SK-N-SH treated with all-trans-retinoic acid at 6 μM for 48 hours (cell line): Measurements from ENCODE around the gene SPATA20.

Experiments used
- ATAC-seq: fragments of 200-7000 bp; cut with Tn5 transposase; 3 replicates; pipeline ENCODE4 v1.9.1; 2020; ENCODE audit warnings: mild to moderate bottlenecking, moderate library complexity
- ARNTL ChIP-seq: fragments of 450-650 bp; formaldehyde crosslinking; IDR thresholded peaks from 2 replicates; pipeline ENCODE4 v1.5.0; 2020; ENCODE audit warnings: low read depth, mild to moderate bottlenecking, moderate library complexity, borderline replicate concordance
- BACH2 ChIP-seq: fragments of 250-450 bp; sonication (Bioruptor Pico); IDR thresholded peaks from 2 replicates; pipeline ENCODE4 v1.9.0; 2021; ENCODE audit warnings: mild to moderate bottlenecking, borderline replicate concordance
- CSDC2 ChIP-seq: fragments of 250-450 bp; sonication (Bioruptor Pico); IDR thresholded peaks from 2 replicates; pipeline ENCODE4 v1.5.0; 2020; ENCODE audit warnings: mild to moderate bottlenecking, moderate library complexity
- CSRNP3 ChIP-seq: fragments of 250-450 bp; sonication (Bioruptor Pico); IDR thresholded peaks from 2 replicates; pipeline ENCODE4 v1.5.1; 2021; ENCODE audit warnings: mild to moderate bottlenecking, moderate library complexity
- ESRRG ChIP-seq: fragments of 250-450 bp; sonication (Bioruptor Pico); IDR thresholded peaks from 2 replicates; pipeline ENCODE4 v1.6.1; 2021; ENCODE audit warnings: mild to moderate bottlenecking
- GLIS3 ChIP-seq: fragments of 250-450 bp; sonication (Bioruptor Pico); IDR thresholded peaks from 2 replicates; pipeline ENCODE4 v1.5.0; 2020; ENCODE audit warnings: mild to moderate bottlenecking, moderate library complexity
- PATZ1 ChIP-seq: fragments of 250-450 bp; sonication (Bioruptor Pico); IDR thresholded peaks from 2 replicates; pipeline ENCODE4 v1.8.0; 2020; ENCODE audit warnings: mild to moderate bottlenecking, moderate library complexity, borderline replicate concordance
- POU6F1 ChIP-seq: fragments of 250-450 bp; sonication (Bioruptor Pico); IDR thresholded peaks from 2 replicates; pipeline ENCODE4 v1.8.0; 2021; ENCODE audit warnings: low read depth, mild to moderate bottlenecking, moderate library complexity, borderline replicate concordance
- PPARA ChIP-seq: fragments of 250-450 bp; sonication (Bioruptor Pico); IDR thresholded peaks from 2 replicates; pipeline ENCODE4 v1.5.0; 2020; ENCODE audit warnings: mild to moderate bottlenecking, borderline replicate concordance
- RARB ChIP-seq: fragments of 250-450 bp; sonication (Bioruptor Pico); IDR thresholded peaks from 2 replicates; pipeline ENCODE4 v1.8.0; 2021; ENCODE audit warnings: mild to moderate bottlenecking, moderate library complexity
- SNAI2 ChIP-seq: fragments of 250-450 bp; sonication (Bioruptor Pico); IDR thresholded peaks from 2 replicates; pipeline ENCODE4 v1.5.0; 2020; ENCODE audit warnings: mild to moderate bottlenecking, moderate library complexity
- TCF4 ChIP-seq: fragments of 250-450 bp; sonication (Bioruptor Pico); IDR thresholded peaks from 2 replicates; pipeline ENCODE4 v1.8.0; 2021; ENCODE audit warnings: mild to moderate bottlenecking, moderate library complexity, borderline replicate concordance
- TOX ChIP-seq: fragments of 250-450 bp; sonication (Bioruptor Pico); IDR thresholded peaks from 2 replicates; pipeline ENCODE4 v1.8.0; 2021; ENCODE audit warnings: mild to moderate bottlenecking, moderate library complexity, borderline replicate concordance
- TSHZ2 ChIP-seq: fragments of 250-450 bp; sonication (Bioruptor Pico); IDR thresholded peaks from 2 replicates; pipeline ENCODE4 v1.5.0; 2020; ENCODE audit warnings: mild to moderate bottlenecking, moderate library complexity
- ZC3H10 ChIP-seq: fragments of 250-450 bp; sonication (Bioruptor Pico); IDR thresholded peaks from 2 replicates; pipeline ENCODE4 v1.5.1; 2021; ENCODE audit warnings: mild to moderate bottlenecking, moderate library complexity
- ZFP3 ChIP-seq: fragments of 250-450 bp; sonication (Bioruptor Pico); IDR thresholded peaks from 2 replicates; pipeline ENCODE4 v1.5.0; 2020; ENCODE audit warnings: mild to moderate bottlenecking, moderate library complexity
- ZFP30 ChIP-seq: fragments of 450-650 bp; formaldehyde crosslinking; IDR thresholded peaks from 2 replicates; pipeline ENCODE4 v1.5.0; 2022; ENCODE audit warnings: mild to moderate bottlenecking, moderate library complexity
- ZNF565 ChIP-seq: fragments of 450-650 bp; formaldehyde crosslinking; conservative IDR thresholded peaks from 2 replicates; pipeline ENCODE4 v1.5.0; 2020; ENCODE audit warnings: low read depth, mild to moderate bottlenecking, moderate library complexity
- ZNF70 ChIP-seq: fragments of 450-650 bp; formaldehyde crosslinking; IDR thresholded peaks from 2 replicates; pipeline ENCODE4 v1.5.0; 2020; ENCODE audit warnings: mild to moderate bottlenecking, moderate library complexity
- ZNF8 ChIP-seq: fragments of 450-650 bp; formaldehyde crosslinking; IDR thresholded peaks from 2 replicates; pipeline ENCODE4 v1.5.0; 2020; ENCODE audit warnings: mild to moderate bottlenecking, moderate library complexity

The SPATA20 gene

GRCh38 chr17:50575581-50576210, 28.7 kb downstream of the SPATA20 start:
- no peak for TF ChIP-seq CSDC2 (CRISPR knock-in tag)
- TF ChIP-seq, all 23 proteins: peak for 0
- 0 out of 3 replicates have a peak, but pooled peaks have one; percentile 8 for ATAC-seq

- ATAC-seq: no peak
- no peak for TF ChIP-seq ZNF565 (CRISPR knock-in tag)
- TF ChIP-seq POU6F1 (CRISPR knock-in tag): no peak
- no peak for TF ChIP-seq TSHZ2 (CRISPR knock-in tag)
- TF ChIP-seq ZFP30: no peak
- no peak for TF ChIP-seq RARB (CRISPR knock-in tag)
- TF ChIP-seq TOX (CRISPR knock-in tag): no peak
- no peak for TF ChIP-seq ZNF8 (CRISPR knock-in tag)
- no peak for TF ChIP-seq TCF4
- TF ChIP-seq ESRRG (CRISPR knock-in tag): no peak
Observed at GRCh38 chr17:50576864-50577263, 29.9 kb downstream of the SPATA20 start.

GRCh38 chr17:50577451-50577954, 30.5 kb downstream of the SPATA20 start:
- ATAC-seq: no peak
- TF ChIP-seq CSRNP3 (CRISPR knock-in tag) (no peak), ZFP30 (no peak), PATZ1 (no peak), PPARA (CRISPR knock-in tag) (no peak), ZFP3 (CRISPR knock-in tag) (no peak), POU6F1 (CRISPR knock-in tag) (no peak), ZNF565 (CRISPR knock-in tag) (no peak), TSHZ2 (CRISPR knock-in tag) (no peak), CSDC2 (CRISPR knock-in tag) (no peak), ZC3H10 (CRISPR knock-in tag) (no peak), ZNF70 (CRISPR knock-in tag) (no peak), GLIS3 (CRISPR knock-in tag) (no peak), SNAI2 (CRISPR knock-in tag) (no peak), ESRRG (CRISPR knock-in tag) (no peak), BACH2 (no peak), ARNTL (CRISPR knock-in tag) (no peak), TCF4 (no peak)
